ENCODE results near the gene ARHGAP33. TPM values are rescaled to one million over a fixed set of nuclear protein-coding genes. Genes with fewer than 3 reads are reported as not detected.
A peak's percentile ranks its signal among the peaks of the same experiment; 100 is the strongest.

ARHGAP33 gene
- total RNA-seq, 3 donors from 2014 or later: 14.4 to 16.0 (median 14.6) TPM

- H3K9me3 ChIP-seq: no peaks in the 10 kb centered on the region
- no peak for TF ChIP-seq CTCF (IDR thresholded peaks at IDR 0.05)
- DNase-seq: peak in 1 of 3 donors; percentile 60
- peaks cover 26% of the 10 kb centered on the region for H3K4me1 ChIP-seq (ENCODE audit: low read depth)
- intact Hi-C loops (cut with DNase I, micrococcal nuclease): no loop called here
- H3K36me3 ChIP-seq (ENCODE audit: low read depth): peaks cover under 1% of the 10 kb centered on the region
- H3K4me3 ChIP-seq: no peak within 1 kb of the TSS
- ATAC-seq: no peak
Measured at GRCh38 chr19:35742121-35742724, 33.1 kb upstream of the ARHGAP33 start, which contains the start of gene IGFLR1. Gene IGFLR1 (minus strand): TSS chr19:35742452. CDS start chr19:35741180, 1,272 bp downstream.

GRCh38 chr19:35743640-35744429, 31.5 kb upstream of the ARHGAP33 start:
- H3K4me1 ChIP-seq (ENCODE audit: low read depth): peaks cover 26% of the 10 kb centered on the region
- no peaks in the 10 kb centered on the region for H3K36me3 ChIP-seq (ENCODE audit: low read depth)
- intact Hi-C loops (cut with DNase I, micrococcal nuclease): no loop called here
- no peaks in the 10 kb centered on the region for H3K9me3 ChIP-seq
- DNase-seq (no peak), ATAC-seq (no peak)
- no peak overlapping the region for H3K4me3 ChIP-seq
- TF ChIP-seq CTCF (IDR thresholded peaks at IDR 0.05): no peak

GRCh38 chr19:35744430-35745327, 30.7 kb upstream of the ARHGAP33 start:
- peak; percentile 94 to 98 (median 97) for DNase-seq
- peak; percentile 10 for TF ChIP-seq CTCF (IDR thresholded peaks at IDR 0.05)
- no peaks in the 10 kb centered on the region for H3K36me3 ChIP-seq (ENCODE audit: low read depth)
- no peaks in the 10 kb centered on the region for H3K9me3 ChIP-seq
- intact Hi-C loops (cut with DNase I, micrococcal nuclease): no loop called here
- peak overlapping the region; percentile 80 for H3K4me3 ChIP-seq
- peaks cover 30% of the 10 kb centered on the region for H3K4me1 ChIP-seq (ENCODE audit: low read depth)
- ATAC-seq: peak; percentile 74

GRCh38 chr19:35745328-35746086, 29.9 kb upstream of the ARHGAP33 start, which contains the start of the genes PSENEN and U2AF1L4:
Gene PSENEN (plus strand): TSS chr19:35745651. CDS start chr19:35745931, 280 bp downstream.
Gene U2AF1L4 (minus strand): TSS chr19:35745418. CDS start chr19:35745391, 27 bp downstream.
- H3K9me3 ChIP-seq: no peaks in the 10 kb centered on the region
- TF ChIP-seq CTCF (IDR thresholded peaks at IDR 0.05): no peak
- H3K4me3 ChIP-seq: peak within 1 kb of the TSS; percentile 80
- no peaks in the 10 kb centered on the region for H3K36me3 ChIP-seq (ENCODE audit: low read depth)
- peaks cover 28% of the 10 kb centered on the region for H3K4me1 ChIP-seq (ENCODE audit: low read depth)
- DNase-seq (peak; percentile 96 to 99 (median 96)), ATAC-seq (peak; percentile 77)
- intact Hi-C loops (cut with DNase I, micrococcal nuclease): no loop called here

GRCh38 chr19:35746087-35746462, 29.3 kb upstream of the ARHGAP33 start:
- intact Hi-C loops (cut with DNase I, micrococcal nuclease): no loop called here
- no peaks in the 10 kb centered on the region for H3K9me3 ChIP-seq
- H3K4me1 ChIP-seq (ENCODE audit: low read depth): peaks cover 28% of the 10 kb centered on the region
- no peak for ATAC-seq
- DNase-seq: no peak
- no peak for TF ChIP-seq CTCF (IDR thresholded peaks at IDR 0.05)
- no peaks in the 10 kb centered on the region for H3K36me3 ChIP-seq (ENCODE audit: low read depth)
- peak overlapping the region; percentile 80 for H3K4me3 ChIP-seq

Measured in mucosa of descending colon (tissue), 3 donors.